Renal pelvis (tissue), 4 donors: ENCODE results near the gene PSMB7. TPM values are rescaled to one million over a fixed set of nuclear protein-coding genes. Genes with fewer than 3 reads are reported as not detected.

Source experiments
- DNase-seq: peaks from one replicate; pipeline ENCODE4 v3.0.0-alpha.2; 2013
- polyA plus RNA-seq, 3 donors: library from polyadenylated mRNA; unstranded; fragments of 120-200 nt; gene quantifications; one replicate each; pipeline ENCODE4 v1.2.1, GENCODE V29; 2013; ENCODE audit not compliant: insufficient read length in 3 of 3

The PSMB7 gene
- polyA plus RNA-seq, 3 donors = 203 to 241 (median 213) TPM

DNA sequence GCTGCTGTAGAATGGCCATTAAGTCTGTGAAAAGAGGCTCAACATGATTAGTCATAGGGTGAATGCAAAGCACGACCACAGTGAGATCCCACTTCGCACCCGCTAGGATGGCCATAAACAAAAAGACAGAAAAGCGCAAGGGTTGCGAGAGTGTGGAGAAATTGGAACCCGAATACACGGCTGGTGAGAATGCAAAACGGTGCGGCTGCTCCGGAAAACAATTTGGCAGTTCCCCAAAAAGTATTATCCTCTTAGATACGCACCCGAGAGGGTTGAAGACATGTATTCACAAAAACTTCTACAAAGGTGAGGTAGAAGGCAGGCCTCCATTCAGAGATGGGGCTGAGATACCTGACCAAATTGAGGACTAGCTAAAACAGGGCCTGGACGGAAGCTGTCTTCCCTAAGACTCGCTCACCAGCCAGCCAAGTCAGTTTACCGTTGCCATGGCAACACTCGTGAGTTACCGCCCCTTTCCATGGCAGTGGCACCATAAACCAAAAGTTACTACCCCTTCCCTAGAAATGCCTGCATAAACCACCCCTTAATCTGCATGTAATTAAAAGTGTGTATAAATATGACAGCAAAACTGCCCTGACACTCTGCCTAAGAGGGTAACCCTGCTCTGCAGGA is 726 bp upstream of the PSMB7 start:
- DNase-seq = no peak

GRCh38 chr9:124414612-124415011 is 630 bp downstream of the PSMB7 start:
- no peak for DNase-seq

- DNase-seq = no peak
These were observed 3.0 kb downstream of the PSMB7 start for GRCh38 chr9:124412228-124412575.

DNA sequence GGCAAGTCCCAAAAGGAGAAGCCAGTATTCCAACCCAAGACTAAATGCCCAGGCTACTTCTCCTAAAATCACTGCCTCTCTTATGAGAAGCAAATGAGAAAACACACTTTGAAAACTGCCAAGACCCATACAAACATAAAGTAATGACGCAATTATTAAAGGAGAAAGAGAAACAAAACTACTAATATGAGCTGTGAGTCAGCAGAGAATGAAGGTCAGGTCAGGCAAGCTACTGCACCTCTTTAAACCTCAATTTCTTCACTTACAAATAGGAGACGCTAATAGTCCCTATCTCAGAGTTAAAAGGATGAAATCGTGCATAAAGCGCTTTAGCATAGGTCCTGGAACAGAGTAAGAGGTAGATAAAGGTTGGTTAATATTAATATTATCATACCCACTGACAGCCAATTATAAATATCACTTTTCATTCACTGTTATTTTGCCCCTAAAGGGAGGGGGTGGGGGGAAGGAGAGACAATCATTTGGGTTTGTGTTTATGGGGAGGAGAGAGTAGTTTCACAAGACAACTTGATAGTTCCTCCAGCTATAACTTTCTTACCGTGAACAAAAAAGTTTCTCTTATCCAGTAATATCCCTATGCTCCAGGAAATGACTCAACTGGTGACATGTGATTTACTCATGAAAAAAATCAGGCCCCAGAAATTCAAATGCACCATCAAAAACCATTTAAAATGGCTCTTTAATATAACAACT is 3.6 kb downstream of the PSMB7 start:
- DNase-seq = no peak

DNA sequence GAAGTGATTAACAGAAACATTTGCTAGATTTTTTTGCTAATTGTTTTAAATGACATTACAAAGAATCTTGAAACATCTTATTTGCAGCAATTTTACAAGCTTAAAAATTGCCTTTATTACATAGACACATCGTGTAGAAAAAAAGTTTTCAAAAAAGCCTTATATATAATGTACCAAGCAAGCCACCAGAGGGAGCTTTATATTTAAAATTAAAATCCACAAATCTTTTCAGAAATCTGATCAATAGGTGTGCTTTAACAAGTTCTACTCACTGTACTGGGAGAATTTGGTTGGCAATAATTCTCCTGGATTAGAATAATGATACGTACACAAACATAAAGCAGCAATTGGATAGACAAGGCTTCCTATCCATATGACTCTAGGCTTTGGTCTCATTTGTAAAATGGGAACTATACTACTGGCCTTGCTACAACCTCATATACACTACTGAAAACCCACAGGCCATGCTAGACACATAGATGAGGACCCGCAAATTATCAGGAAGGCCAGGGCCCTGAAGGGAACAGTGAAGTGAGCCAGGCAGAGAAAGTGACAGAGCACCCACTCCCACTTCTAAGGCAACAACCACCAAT is 4.8 kb downstream of the PSMB7 start:
- no peak for DNase-seq

GRCh38 chr9:124409410-124409809 is 5.8 kb downstream of the PSMB7 start:
- DNase-seq = no peak

- DNase-seq = no peak
These were observed 12.0 kb downstream of the PSMB7 start for GRCh38 chr9:124403246-124403645.

DNA sequence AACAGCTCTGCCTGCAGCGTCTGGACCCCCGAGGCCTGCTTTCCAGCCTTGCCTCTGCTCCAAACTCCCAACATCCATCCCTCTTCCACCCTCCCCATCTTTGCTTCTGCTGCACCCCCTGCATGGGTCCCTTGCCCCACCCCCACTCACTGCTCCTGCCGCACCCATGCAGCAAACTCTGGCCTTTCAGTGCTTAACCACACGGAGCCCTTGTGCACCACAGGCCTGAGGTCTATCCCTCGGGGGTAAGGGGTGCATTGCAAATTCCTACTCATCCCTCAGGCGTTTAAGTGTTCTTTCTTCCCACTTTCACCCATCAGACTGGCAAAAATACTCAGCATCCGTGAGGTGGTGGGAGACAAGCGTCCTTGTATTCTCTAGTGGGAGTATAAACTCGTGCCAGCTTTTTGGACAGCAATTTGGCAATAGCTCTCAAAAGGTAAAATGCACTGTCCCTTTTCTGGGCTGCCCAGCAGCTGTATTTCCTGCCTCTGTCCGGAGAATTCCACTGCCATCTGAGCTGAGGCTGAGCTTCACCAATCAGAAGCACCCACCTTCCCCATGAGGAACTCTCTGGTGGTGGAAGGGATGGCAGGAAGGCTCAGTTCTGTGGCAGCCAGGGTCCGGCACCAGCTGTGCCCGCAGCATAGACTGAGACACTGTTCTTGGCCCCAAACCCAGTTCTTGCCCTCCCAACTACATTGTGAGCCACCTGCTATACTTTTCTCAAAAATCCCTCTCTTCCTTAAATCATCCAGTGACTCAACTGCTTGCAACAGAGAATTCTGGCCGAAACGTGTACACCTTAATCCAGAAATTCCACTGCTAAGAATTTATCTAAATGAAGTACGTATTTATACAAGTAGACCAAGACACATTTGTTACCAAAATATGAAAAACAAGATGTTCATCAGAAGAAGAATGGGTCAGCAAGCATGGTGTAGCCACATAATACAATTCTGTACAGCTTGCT is 15.0 kb downstream of the PSMB7 start:
- no peak for DNase-seq

DNA sequence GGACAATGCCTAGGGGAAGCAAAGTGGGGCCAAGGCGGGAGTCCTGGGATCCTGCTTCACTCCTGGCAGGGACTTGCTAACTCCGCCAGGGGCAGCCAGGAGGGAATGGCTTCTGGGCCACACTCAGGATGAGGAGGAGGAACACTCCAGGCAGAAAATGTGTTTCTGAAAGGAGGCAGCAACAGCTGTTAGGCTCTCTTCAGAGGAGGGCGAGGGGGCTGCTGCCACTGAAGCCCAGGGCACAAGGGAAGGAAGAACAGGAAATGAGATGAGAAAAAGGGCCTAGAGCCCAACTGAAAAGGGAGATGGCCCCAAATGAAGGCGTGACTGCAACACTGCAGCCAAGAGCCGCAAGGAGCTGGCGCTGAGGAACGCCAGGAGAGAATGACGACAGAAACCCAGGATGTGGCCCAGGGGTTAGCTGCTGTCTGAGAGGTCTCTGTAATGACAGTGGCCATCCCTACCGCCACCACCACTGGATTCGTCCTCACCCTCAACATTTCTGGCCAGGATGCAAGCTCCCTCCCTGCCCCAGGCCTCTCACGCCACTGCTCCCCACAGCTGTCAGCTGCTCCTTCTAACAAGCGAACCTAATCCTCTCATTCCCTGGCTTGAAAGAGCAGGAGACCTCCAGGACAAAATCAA is 15.8 kb downstream of the PSMB7 start:
- no peak for DNase-seq

GRCh38 chr9:124398191-124398935 is 16.9 kb downstream of the PSMB7 start:
- DNase-seq = no peak

GRCh38 chr9:124395826-124396225 is 19.4 kb downstream of the PSMB7 start:
- DNase-seq = no peak

- no peak for DNase-seq
These were observed 20.6 kb downstream of the PSMB7 start for GRCh38 chr9:124394596-124394995.

DNA sequence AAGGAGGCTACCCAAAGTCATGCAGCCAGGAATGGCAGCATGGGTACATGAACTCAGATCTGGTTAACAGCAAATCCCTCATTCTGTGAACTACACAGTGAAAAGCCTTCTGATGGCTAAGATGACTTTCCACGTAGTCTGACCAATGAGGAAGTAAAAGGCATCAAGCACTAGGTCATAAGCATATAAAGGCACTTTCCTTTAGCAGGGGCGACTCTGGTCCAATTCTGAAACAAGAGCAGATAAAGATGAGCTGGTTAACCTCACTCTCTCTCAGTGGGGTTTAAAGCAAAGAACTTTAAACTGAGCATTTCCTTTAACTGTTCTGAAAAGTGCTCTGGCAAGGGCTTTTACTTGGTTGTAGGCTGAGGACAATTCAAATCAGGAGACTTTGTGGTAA is 21.1 kb downstream of the PSMB7 start:
- DNase-seq = no peak

- DNase-seq = no peak
These were observed 22.3 kb downstream of the PSMB7 start for GRCh38 chr9:124392871-124393460.

GRCh38 chr9:124392254-124392870 is 22.9 kb downstream of the PSMB7 start:
- no peak for DNase-seq

DNA sequence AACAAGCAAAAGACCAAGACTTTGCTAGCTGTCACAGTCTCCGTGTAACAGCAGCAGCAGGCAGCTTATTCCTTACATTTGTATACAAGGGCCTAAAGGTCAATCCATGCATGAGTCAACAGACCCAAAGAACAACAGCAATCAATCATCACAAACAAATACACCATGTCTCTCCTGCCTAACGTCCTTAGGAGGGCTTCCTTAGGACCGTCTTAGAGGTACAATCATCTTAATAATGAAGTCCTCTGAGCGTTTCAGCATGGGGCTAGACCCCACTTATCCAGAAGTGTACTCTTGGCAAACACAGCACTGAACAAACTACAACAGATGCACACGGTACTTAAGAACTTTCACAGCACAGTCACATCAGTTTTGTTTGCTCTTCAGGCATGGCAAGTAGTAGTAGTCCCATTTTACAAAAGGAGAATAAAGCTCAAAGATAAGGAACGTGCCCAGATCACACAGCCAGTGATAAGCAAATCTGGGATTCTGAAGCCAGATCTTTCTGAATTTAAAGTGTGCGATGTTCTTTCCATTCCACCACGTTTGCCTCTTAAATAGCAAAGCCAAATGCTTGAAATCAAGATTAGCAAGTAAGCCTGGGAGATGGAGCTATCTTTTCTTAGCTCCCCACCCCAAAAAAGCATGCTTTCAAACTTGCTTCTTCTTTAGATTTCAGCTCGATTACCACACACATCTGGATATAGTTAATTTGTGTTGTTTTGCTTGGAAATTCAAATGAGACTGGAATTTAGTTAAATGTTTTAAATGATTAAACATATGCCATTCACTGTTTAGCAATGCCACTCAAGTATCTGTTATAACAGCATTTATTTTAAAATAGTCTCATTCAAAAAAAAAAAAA is 24.2 kb downstream of the PSMB7 start:
- DNase-seq = no peak

GRCh38 chr9:124389146-124389939 is 25.9 kb downstream of the PSMB7 start:
- DNase-seq = no peak
